Lower lobe of right lung (tissue), 2 donors: ENCODE results near the gene MRPL14. TPM values are rescaled to one million over a fixed set of nuclear protein-coding genes. Genes with fewer than 3 reads are reported as not detected.

ENCODE experiments used
- ATAC-seq, 2 donors: fragments of 200-7000 bp; cut with Tn5 transposase; one replicate each; pipeline ENCODE4 v1.9.1; 2020 to 2022; ENCODE audit warnings: mild to moderate bottlenecking in 2 of 2, moderate library complexity in 2 of 2
- DNase-seq: peaks from one replicate; pipeline ENCODE4 v3.0.0-alpha.2; 2020
- H3K27ac ChIP-seq: fragments of 200-600 bp; one replicate; pipeline ENCODE4 v1.8.0; 2022
- H3K27me3 ChIP-seq: fragments of 200-600 bp; one replicate; pipeline ENCODE4 v1.8.0; 2022; ENCODE audit warnings: low read depth
- H3K36me3 ChIP-seq: fragments of 200-600 bp; one replicate; pipeline ENCODE4 v1.8.0; 2022; ENCODE audit warnings: mild to moderate bottlenecking
- H3K4me1 ChIP-seq: fragments of 200-600 bp; one replicate; pipeline ENCODE4 v1.8.0; 2022
- H3K4me3 ChIP-seq: fragments of 200-600 bp; one replicate; pipeline ENCODE4 v1.8.0; 2022; ENCODE audit warnings: mild to moderate bottlenecking
- H3K9me3 ChIP-seq: fragments of 200-600 bp; one replicate; pipeline ENCODE4 v1.8.0; 2022
- CTCF ChIP-seq: fragments of 200-600 bp; IDR thresholded peaks from one replicate; pipeline ENCODE4 v1.8.0; 2022; ENCODE audit warnings: antibody characterized with exemption, mild to moderate bottlenecking
- intact Hi-C: fragments of 100-400 bp; cut with DNase I; formaldehyde crosslinking; loops from one replicate; pipeline ENCODE4 v1.11.0; 2022
- total RNA-seq: library from RNA; stranded (reverse); fragmentation: NEBNext Ultra II Directional; extraction: Animal tissue kit (Norgen Biotek cat#: 25700); gene quantifications from one replicate; pipeline ENCODE4 v1.2.1, GENCODE V29; 2021
- donor health status: DM: no; HTN: yes; CAD: no; lungs with severe emphysema.

The MRPL14 gene
- total RNA-seq, 1 donor from 2014 or later, result 83.9 TPM

- Histone ChIP-seq H3K36me3 (no peaks in the 10 kb centered on the region), H3K4me1 (peaks cover 3% of the 10 kb centered on the region), H3K27me3 (no peaks in the 10 kb centered on the region), H3K27ac (no peak overlapping the region), H3K4me3 (no peak overlapping the region), H3K9me3 (no peaks in the 10 kb centered on the region)
- TF ChIP-seq CTCF, result no peak
- ATAC-seq, result no peak
- no peak for DNase-seq
- intact Hi-C loops, result loop anchor here (10.0 kb wide), 1 partner anchor 65 kb away; no protein-coding TSS in a partner anchor
These were observed 42.8 kb upstream of the MRPL14 start for GRCh38 chr6:44169886-44170570.

GRCh38 chr6:44169154-44169553 is 41.9 kb upstream of the MRPL14 start:
- H3K27ac ChIP-seq, result no peak overlapping the region
- no peak for DNase-seq
- H3K9me3 ChIP-seq, result no peaks in the 10 kb centered on the region
- H3K27me3 ChIP-seq, result no peaks in the 10 kb centered on the region
- H3K36me3 ChIP-seq, result no peaks in the 10 kb centered on the region
- intact Hi-C loops, result no loop called here
- H3K4me1 ChIP-seq, result peaks cover 3% of the 10 kb centered on the region
- ATAC-seq, result no peak
- no peak overlapping the region for H3K4me3 ChIP-seq
- no peak for TF ChIP-seq CTCF

- no peak overlapping the region for H3K27ac ChIP-seq
- ATAC-seq (no peak), DNase-seq (no peak)
- TF ChIP-seq CTCF, result no peak
- H3K36me3 ChIP-seq, result no peaks in the 10 kb centered on the region
- no peaks in the 10 kb centered on the region for H3K4me1 ChIP-seq
- no peaks in the 10 kb centered on the region for H3K9me3 ChIP-seq
- H3K4me3 ChIP-seq, result no peak overlapping the region
- H3K27me3 ChIP-seq, result no peaks in the 10 kb centered on the region
- intact Hi-C loops, result no loop called here
These were observed 40.3 kb upstream of the MRPL14 start for GRCh38 chr6:44167567-44167966.

- H3K4me3 ChIP-seq, result no peak overlapping the region
- no peak for DNase-seq
- no peak for TF ChIP-seq CTCF
- no peak for ATAC-seq
- H3K9me3 ChIP-seq, result no peaks in the 10 kb centered on the region
- no peaks in the 10 kb centered on the region for H3K4me1 ChIP-seq
- no peak overlapping the region for H3K27ac ChIP-seq
- H3K27me3 ChIP-seq, result no peaks in the 10 kb centered on the region
- intact Hi-C loops, result no loop called here
- no peaks in the 10 kb centered on the region for H3K36me3 ChIP-seq
These were observed 39.4 kb upstream of the MRPL14 start for GRCh38 chr6:44166591-44167184.

- no peak overlapping the region for H3K4me3 ChIP-seq
- H3K27me3 ChIP-seq, result no peaks in the 10 kb centered on the region
- no peak overlapping the region for H3K27ac ChIP-seq
- H3K36me3 ChIP-seq, result no peaks in the 10 kb centered on the region
- ATAC-seq (no peak), DNase-seq (no peak)
- H3K4me1 ChIP-seq, result no peaks in the 10 kb centered on the region
- no peaks in the 10 kb centered on the region for H3K9me3 ChIP-seq
- intact Hi-C loops, result no loop called here
- TF ChIP-seq CTCF, result no peak
These were observed 38.9 kb upstream of the MRPL14 start for GRCh38 chr6:44166116-44166515.
